ENCODE measurements around the gene FSD1L. TPM values are rescaled to one million over a fixed set of nuclear protein-coding genes. Genes with fewer than 3 reads are reported as not detected.

Gene FSD1L
- total RNA-seq, 1 donor from 2014 or later: 8.9 TPM

Other genes with a start within 250 kb of the FSD1L start
- 14.6 TPM for gene SLC44A1, start 203.4 kb upstream of the FSD1L start, total RNA-seq
- 13.0 TPM for gene FKTN, start 110.1 kb downstream of the FSD1L start, total RNA-seq
- 12.0 TPM for gene TAL2, start 214.4 kb downstream of the FSD1L start, total RNA-seq
- gene TMEM38B, start 246.5 kb downstream of the FSD1L start, total RNA-seq: 144 TPM

Data from skeletal muscle tissue (tissue), 1 donor.